ENCODE measurements around the gene TAS2R60. TPM values are rescaled to one million over a fixed set of nuclear protein-coding genes. Genes with fewer than 3 reads are reported as not detected.
"Not testable (repeated sequence)": the region's sequence is repeated elsewhere in the genome, so short reads cannot be mapped to it uniquely, and the experiment has no call there.

The TAS2R60 gene
- polyA plus RNA-seq (ENCODE audit: insufficient read length in 3 of 3): not detected
- long read RNA-seq, donor 1: 0 reads
- long read RNA-seq, donor 2: 0 reads
- long read RNA-seq, donor 3: 0 reads
- long read RNA-seq, donor 4: 0 reads
- long read RNA-seq, donor 5: 0 reads
- long read RNA-seq, donor 6: 0 reads
- long read RNA-seq, donor 7: 0 reads
- long read RNA-seq, donor 8: 0 reads
- long read RNA-seq, donor 9: 0 reads
- long read RNA-seq, donor 10: 0 reads
- long read RNA-seq, donor 11: 0 reads
- long read RNA-seq, donor 12: 0 reads
- long read RNA-seq, donor 13: 0 reads
- long read RNA-seq, donor 14, partial matches to known transcripts: 0 of 1 reads
- long read RNA-seq, donor 14, other reads (novel, unspliced or antisense): 0 of 1 reads
- long read RNA-seq, donor 15: 0 reads
- long read RNA-seq, donor 16: 0 reads

DNA sequence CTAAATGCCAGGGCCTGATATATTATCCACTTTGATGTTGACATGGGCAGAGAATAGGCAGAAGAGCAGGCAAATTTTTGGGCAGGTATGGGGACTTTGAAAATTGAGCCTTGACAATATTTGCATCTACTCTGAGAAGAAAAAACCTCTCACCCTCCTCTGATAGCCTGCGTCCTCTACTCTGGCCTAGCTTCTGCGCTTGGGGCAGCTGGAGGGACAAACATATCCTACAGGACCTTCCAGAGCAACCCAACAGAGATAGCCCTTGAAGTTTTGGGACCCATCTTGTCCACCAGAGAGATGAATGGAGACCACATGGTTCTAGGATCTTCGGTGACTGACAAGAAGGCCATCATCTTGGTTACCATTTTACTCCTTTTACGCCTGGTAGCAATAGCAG lies at the start of gene TAS2R60:
TAS2R60 (plus strand) TSS at position 301 of the 400 bp plus-strand sequence; CDS start at position 301, 0 bp downstream.
- no peak for DNase-seq

DNA sequence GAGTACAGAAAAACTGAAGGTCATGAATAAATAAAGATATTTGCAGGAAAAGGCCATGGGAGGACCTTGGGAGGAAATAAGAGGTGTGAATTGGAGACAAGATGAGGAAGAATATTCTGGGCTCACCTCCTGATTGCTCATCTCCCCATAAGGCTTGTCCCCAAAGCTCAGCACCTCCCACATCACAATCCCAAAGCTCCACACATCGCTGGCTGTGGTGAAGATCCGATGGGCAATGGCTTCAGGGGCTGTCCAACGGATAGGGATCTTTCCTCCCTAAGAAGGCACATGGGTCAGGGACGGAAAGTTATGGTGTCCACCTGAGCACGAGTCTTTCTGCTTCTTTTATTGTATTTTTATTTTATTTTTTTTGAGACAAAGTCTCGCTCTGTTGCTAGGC lies 49.2 kb upstream of the TAS2R60 start:
- DNase-seq: no peak

DNA sequence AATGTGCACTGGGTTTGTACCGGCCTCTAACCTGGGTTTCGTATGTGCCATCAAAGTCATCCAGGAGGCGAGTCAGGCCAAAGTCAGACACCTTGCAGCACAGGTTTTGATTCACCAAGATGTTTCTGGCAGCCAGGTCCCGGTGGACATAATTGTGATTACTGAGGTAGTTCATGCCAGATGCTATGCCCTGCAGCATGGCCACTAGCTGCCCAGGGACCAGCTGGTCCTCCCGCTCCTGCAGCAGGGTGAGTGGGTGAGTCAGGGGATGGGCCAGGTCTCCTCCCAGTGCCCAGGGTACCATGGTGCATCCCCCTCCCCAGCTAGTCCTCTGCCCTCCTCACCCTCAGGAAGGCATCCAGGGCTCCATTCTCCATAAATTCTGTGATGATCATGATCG lies 48.5 kb upstream of the TAS2R60 start:
- no peak for DNase-seq

DNA sequence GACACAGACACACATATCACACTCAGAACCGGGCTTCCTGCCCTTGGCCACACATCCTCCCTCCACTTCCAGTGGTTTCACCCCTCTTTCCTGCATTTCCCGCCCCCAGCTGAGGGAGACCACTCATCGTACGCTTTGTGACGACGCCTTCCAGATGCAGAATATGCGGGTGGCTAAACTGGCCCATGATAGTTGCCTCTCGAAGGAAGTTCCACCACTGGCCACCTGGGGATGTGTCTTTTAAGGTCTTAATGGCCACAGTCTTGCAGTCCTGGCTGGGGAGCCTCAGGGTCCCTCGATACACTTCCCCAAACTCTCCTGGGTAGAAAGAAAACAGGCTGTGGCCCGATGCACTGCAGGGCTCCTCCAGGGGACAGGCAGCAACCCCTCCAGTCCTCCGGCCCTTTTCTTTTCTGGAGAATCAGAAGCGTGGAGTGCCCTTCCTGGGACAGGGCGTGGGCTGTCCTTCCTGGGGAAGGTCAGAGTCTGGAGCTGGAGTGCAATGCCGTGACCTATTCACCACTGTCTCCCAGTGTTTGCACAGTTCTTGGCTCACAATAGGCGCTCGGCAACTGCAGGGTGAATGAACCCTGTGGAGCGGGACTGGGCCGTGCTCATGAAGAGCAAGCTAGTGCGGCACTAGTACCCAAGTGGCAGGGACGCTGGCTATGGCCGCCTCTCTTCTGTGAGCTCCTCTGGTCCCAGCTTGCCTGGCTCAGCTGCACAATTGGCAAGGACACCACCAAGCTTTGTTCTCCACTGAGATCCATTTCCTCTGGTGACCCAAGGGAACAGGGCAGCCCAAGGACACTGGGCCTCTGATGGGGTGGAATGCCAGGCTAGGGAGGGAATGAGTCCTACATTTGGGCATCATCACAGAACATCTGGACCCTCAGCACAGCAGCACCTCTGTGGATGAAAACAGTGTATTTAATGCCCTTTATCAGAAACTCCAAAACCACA lies 47.8 kb upstream of the TAS2R60 start:
- DNase-seq: no peak

DNA sequence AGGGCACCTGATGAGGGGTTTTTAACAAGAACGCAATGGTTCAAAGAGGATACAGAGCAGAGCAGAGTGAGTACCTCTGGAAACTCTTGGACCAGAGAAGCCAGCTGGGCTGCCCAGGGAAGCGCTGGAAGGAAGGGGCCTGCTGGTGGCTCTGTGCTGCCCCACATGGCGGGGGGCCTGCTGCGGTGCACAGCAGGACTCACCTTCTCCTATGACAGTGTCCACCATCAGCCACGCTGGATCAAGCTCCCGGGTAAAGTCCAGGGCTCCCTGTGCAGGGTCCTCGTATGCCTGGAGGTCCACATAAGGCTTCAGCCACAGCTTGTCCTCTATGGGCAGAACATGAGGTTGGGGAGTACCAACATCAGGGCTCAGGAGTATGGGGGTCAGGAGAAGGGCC lies 47.1 kb upstream of the TAS2R60 start:
- no peak for DNase-seq

DNA sequence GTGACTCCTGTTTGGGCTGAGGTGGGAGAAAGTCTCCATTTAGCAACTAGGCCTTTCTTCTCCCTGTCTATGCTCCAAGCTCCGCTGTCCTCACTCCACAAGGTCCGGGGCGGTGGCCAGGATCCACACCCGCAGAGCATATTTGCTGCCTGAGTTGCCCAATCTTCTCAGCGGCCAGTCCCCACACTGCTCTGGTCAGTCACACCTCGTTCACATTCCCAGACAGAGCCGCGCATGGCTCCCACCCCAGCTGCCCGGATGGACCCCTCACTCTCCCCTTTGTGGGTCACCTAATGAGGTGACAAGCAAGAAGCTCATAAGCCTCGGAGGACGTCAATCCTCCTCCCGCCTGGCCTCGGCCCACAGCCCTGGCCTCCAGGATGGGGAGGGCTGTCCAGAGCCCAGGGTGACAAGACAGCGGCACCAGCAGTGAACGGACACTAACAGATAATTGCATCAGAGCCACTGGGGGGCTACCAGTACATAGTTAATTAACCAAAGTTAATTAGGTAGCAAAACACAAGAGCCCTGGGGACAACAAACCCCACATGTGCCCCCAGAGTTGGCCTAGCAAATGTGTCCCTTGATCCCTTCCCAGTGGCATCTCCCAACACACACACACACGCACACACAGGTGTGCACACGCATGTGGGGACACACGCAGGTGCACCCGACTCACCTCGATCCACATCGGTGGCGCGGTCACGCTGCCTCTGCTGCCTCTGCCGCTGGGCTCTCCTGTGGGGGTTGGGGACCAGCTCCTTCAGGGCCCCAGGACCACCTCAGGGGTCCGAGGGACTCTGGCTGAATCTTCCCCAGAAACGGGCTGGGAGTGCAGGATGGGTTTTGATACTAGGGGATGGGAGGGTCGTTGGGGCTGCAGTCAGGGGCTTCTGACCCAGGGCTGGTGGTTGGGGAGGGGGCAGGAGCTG lies 46.4 kb upstream of the TAS2R60 start:
- DNase-seq: no peak

GRCh38 chr7:143397710-143398530 lies 45.3 kb upstream of the TAS2R60 start:
- DNase-seq: no peak

- DNase-seq: no peak
Measured at GRCh38 chr7:143398616-143399015, 44.6 kb upstream of the TAS2R60 start.

DNA sequence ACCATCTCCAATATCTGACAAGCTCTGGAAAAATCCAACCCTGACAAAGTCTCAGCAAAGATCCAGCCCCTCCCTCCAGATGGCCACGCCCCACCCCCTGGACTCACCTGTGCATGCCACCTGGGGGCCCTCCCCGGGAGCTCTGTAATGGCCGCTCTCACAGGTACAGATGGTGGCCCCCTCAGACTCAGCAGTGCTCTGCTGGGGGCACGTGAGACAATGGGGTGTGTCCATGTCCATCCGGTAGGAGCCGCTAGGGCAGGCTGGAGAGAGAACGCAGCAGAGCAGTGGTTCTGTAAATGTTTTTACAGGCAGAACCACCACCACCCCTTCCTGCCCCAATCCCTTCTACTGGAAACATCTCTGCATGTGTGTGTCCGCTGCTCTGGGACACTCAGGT lies 44.1 kb upstream of the TAS2R60 start:
- DNase-seq: no peak

- DNase-seq: no peak
Measured at GRCh38 chr7:143399642-143400041, 43.6 kb upstream of the TAS2R60 start.

- DNase-seq: no peak
Measured at GRCh38 chr7:143401265-143401664, 42.0 kb upstream of the TAS2R60 start.

DNA sequence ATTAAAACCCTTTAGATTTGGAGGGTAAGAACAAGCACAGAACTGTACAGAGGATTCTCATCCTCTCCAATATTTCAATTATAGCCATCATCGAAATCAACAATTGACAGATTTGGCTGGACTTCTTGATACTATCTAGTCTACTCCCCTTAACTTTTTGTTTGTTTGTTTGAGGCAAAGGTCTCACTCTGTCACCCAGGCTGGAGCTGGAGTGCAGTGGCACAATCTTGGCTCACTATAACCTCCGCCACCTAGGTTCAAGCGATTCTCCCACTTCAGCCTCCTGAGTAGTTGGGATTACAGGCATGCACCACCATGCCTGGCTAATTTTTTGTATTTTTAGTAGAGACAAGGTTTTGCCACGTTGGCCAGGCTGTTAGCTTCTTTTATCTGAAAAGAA lies 41.0 kb upstream of the TAS2R60 start:
- DNase-seq: not testable (repeated sequence)

DNA sequence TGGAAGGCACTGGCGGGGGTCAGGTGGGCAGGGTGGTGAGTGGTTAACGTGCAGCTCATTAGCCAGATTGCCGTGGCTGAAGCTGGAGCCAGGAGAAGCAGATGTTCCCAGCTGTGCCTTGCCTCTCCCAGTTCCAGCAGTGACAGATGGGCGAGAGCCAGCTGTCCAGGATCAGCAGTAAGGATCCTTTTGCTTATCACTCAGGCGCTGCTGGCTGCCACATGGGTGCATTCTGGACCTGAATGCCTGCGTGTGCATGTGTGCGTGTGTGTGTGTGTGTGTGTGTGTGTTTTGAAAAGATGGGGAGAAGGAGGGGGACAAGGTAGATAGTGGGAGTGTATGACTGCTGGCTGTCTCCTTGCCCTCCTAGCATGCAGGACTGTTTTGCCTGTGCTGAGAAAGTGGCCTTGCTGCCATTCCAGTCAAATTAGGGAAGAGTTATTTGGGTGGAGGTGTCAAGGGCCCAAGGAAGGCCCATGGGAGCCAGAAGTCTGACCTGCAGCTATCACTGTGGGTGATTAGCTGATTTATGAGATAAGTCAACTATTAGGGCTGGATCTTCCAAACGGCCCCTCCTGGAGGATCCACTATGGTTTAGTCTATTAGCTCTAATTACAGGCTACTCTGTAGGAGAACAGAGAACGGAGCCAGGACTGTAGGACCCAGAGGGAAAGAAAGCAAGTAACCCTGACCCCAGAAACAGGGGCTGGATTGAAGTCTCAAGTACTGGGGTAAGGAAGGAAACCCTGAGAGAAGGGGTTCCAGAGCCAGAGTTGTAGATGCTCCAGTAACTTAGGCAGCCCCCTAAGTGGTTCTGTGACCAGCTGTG lies 37.9 kb upstream of the TAS2R60 start:
- peak; percentile 69 for DNase-seq

DNA sequence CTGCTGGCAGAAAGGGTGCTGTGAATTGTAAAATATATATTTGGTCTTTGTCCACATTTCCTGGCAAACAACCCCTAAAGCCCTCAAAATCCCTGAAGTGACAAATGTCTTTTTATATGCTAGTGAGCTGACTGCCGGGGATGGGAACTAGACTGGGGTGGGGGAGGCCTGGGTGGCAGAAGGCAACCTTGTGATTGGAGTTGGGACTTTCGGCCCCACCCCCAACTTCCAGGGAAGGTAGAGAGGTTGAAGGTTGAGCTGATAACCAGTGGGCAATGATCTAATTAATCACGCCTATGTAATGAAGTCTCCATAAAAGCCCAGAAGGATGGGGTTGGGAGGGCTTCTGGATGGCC lies 37.3 kb upstream of the TAS2R60 start:
- DNase-seq: no peak

DNA sequence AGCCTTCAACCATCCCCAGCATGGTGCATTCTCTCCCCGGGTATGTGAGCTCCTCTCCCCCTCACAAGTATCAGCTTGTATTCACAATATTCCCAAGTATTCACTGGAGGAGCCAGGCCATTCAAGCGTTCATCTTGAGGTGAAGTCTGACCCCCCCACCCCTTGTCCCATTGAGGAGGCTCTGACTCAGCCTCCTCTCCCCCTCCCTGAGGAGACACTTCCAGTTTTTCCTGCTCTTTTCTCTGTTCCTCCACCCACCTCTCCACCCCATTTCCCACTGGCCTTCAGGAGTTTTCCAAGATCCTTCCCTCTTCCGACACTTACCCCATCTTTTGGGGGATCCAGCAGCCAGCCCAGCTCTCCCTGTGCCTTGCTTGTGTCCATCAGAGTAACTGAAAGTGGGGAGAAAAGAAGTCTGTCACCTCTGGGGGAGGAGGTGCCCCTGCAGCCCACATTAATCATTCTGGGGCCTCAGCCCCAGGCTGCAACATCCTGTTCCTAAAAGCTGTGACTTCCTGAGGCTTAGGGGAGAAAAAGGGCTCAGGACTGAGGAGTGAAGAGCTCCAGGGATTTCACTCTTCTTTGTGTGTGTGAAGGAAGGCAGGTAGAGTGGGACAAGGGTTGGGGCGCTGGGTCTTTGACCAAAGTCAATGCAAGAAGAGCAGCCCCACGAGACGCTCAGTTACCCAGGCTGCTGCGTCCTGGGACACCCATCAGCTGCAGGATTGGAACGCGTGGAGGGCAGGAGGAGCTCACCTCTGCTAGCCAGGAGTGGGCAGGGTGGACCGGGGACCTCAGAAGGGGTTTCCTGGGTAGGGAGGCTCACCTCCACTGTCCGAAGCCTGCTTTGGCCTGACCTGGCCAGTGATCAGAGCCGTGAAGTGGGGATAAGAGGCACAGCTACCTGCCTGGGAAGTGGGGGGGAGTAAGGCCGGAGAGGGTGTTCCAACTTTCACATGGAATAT lies 35.7 kb upstream of the TAS2R60 start:
- DNase-seq: no peak

GRCh38 chr7:143408252-143408685 lies 35.0 kb upstream of the TAS2R60 start:
- no peak for DNase-seq

DNA sequence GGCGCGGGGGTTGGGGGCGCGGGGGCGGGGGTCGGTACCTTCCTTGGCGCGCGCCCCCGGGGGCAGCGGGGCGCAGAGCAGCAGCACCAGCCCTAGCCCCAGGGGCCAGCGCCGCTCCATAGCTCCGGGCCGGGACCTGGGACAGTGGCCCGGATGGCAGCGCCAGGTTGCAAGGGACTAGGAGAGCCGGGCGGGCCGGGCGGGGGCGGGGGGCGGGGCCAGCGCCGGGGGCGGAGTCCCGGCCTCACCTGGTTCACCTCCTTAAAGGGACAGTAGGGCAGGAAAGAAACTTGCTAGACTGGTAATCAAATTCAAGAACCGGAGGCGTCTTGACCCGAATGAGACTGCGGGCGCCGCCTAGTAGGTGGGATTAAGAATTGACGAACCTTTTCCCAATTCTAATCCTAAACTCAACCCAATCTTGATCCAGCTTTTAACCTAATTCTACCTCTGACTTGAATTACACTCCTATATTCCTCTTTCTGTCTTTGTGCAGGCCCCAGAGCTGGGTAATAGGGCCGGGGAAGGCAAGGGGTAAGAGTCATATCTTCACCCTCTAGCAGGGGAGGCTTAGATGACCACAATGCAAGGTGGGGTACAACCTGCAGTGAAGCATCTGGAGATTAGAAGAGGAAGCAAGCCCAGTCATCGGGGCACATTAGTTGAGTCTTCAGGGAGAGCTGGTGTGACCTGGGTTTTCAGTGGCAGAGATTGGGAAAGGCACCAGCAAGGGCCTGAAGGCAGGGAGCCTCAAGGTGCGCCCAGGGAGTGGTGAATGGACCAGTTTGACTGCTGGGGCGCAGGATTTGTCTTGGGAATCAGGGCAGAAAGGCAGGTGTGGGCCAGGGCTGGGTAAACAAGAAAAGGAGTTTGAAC lies 34.3 kb upstream of the TAS2R60 start, which contains the start of gene EPHA1:
EPHA1 (minus strand) TSS at position 171 of the 876 bp plus-strand sequence; CDS start at position 120, 51 bp downstream.
- peak; percentile 45 for DNase-seq
